Cerebellar cortex (tissue), 1 donor: Measurements from ENCODE around the gene ELP6.

Source experiments
- DNase-seq: peaks from one replicate; pipeline ENCODE4 v3.0.0-alpha.2; 2015; ENCODE audit warnings: low spot score

ELP6 gene, protein sequence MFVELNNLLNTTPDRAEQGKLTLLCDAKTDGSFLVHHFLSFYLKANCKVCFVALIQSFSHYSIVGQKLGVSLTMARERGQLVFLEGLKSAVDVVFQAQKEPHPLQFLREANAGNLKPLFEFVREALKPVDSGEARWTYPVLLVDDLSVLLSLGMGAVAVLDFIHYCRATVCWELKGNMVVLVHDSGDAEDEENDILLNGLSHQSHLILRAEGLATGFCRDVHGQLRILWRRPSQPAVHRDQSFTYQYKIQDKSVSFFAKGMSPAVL

DNA sequence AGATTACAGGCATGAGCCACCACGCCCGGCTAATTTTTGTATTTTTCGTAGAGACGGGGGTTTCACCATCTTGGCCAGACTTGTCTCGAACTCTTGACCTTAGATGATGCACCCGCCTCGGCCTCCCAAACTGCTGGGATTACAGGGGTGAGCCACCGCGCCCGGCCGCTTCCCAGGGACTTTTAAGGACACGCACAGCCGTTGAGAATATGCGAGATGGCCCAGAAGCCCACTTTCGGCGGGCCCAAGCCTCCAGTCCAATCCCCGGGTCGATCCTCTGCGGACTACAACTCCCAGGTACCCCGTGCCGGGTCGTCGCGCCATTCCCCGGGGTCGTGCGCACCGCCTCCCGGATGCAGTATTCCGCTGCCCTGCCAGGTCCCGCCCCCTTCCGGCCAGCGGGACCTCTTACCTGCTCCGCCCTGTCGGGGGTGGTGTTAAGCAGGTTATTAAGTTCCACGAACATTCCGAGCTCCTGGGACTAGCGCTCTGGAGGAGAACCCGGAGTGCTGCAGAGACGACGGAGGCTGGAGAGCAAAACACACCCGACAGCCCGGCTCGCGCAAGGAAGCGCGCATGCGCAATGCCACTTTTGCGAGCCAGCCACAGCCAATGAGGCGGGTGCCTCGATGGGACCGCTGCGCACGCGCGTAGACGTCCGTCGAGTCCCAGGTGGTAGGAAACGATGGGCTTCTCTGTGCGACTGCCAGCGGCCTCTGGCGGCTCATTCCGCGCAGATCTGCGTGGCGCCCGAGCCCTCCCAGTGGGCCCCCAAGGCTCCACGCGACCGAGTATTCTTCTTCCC lies at the start of gene ELP6:
Gene ELP6, minus strand, starts transcription at position 588 of the 805 bp plus-strand sequence. Its CDS starts 122 bp downstream, at position 466.
- peak; percentile 96 for DNase-seq

DNA sequence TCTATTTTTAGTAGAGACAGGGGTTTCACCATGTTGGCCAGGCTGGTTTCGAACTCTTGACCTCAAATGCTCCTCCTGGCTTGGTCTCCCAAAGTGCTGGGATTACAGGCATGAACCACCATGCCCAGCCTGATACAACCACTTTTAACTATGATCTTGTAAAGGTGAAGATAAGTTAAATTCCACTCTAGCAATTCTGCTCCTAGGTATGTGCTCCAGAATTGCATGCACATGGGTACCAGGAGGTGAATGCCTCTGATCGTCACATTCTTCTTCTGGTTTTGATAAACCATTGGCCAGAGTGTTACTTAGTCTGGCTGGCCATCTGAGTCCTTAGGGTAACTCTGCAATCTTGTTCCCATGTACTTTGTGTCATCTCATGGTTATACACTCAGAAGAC lies 42.8 kb upstream of the ELP6 start:
- no peak for DNase-seq

- DNase-seq: no peak
Measured at GRCh38 chr3:47554335-47554734, 40.8 kb upstream of the ELP6 start.

DNA sequence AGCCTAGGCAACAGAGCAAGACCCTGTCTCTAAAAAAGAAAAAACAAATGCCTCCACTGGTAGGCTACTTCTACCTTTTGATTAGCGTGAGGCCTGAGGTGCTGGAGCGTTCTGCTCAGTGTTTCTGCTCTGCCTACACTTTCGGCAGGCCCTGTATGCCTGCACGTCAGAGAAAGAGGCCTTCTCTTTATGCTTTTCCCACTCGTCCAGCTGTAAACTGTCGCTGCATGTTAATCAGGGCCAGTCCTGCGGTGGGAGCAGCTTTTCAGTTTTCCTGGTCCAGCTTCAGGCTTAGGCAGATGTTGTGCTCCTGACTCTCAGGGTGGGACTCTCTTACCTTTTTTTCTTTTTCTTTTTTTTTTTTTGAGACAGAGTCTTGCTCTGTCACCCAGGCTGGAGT lies 39.9 kb upstream of the ELP6 start:
- no peak for DNase-seq

GRCh38 chr3:47542471-47543173 lies 29.1 kb upstream of the ELP6 start:
- peak; percentile 72 for DNase-seq

DNA sequence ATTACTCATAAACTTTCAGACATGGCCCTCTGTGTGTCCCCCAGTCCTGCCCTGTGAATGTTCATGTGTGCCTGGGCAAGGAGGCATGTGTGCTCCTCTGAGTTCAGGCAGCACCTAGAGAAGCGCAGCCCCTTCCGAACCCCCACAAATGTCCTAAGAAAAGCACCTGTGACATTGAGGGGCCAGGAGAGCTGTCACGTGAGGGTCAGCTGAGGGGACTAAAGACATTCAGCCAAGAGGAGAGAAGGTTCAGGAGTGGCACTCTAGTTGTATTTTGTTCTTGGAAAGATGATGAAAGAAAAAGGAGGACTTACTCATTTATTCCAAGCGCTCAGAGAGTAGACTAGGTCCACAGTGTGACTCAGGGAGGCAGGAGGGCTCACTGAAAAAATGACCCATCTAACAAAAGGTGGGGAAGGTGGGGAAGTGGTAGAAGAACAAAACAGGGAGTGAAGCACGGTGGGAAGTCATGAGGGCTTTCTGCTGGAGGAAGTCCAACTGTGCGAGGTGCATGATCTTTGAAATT lies 28.1 kb upstream of the ELP6 start:
- DNase-seq: no peak

DNA sequence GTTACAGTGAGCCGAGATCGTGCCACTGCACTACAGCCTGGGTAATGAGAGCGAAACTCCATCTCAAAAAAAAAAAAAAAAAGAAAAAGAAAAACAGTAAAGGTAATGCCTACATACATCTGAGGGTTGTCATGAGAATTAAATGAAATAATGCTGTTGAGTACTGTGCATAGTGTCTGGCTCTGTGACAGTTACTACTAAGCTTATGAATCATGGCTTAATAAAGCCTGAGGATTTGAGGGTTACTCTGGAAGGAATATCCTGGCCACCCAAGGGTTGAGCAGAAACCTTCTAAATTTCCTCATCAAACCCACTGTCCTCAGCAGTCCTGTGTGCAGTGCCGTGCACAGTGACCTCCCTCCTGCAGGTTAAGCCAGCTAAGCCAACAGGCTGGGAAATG lies 26.8 kb upstream of the ELP6 start:
- DNase-seq: no peak

GRCh38 chr3:47536967-47537366 lies 23.5 kb upstream of the ELP6 start:
- no peak for DNase-seq

- DNase-seq: no peak
Measured at GRCh38 chr3:47536221-47536891, 22.8 kb upstream of the ELP6 start.

GRCh38 chr3:47533996-47534454 lies 20.5 kb upstream of the ELP6 start:
- DNase-seq: no peak

GRCh38 chr3:47533481-47533880 lies 20.0 kb upstream of the ELP6 start:
- no peak for DNase-seq

- no peak for DNase-seq
Measured at GRCh38 chr3:47527952-47528725, 14.6 kb upstream of the ELP6 start.

- DNase-seq: no peak
Measured at GRCh38 chr3:47525617-47526016, 12.1 kb upstream of the ELP6 start.

GRCh38 chr3:47523310-47524073 lies 10.0 kb upstream of the ELP6 start:
- no peak for DNase-seq

DNA sequence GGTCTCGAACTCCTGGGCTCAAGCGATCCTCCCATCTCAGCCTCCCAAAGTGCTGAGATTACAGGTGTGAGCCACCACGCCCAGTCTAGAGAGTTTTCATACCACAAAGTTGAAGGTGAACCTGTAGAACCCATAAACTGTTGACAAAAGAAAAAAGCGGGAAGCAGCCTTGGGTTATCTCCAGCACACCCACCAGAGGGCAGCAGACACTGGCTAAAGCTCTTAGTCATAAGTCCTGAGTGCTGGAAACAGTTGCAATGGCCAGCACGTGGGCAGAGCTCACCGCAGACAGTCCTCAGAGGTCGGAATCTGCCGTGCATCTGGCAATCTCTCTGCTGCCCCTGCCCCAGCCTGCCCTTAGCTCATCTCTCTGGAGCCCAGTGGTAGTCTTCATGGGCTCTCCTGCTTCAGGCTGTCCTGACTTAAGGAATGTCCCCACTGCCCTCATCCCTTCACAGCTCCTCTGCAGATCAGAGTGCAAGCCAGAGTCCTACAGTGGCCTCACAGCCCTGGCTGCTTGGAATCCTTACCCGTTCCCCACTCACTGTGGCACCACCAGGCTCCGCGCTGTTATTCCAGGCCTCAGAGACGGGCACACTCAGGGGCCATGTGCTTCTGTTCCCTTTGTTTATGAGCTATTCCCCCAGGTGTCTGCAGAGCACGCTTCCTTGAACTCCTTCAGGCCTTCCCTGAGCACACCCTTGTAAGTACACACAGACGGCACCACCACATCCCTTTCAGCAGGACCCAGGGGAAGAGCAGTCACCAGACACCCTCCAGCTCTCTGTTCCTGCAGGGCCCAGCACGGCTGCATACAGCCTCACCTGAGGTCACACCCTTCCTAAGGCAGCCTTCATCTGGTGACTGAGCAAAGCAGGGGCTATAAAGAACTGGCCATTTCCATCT lies 8.8 kb upstream of the ELP6 start:
- peak; percentile 95 for DNase-seq

- DNase-seq: no peak
Measured at GRCh38 chr3:47520756-47521155, 7.2 kb upstream of the ELP6 start.

GRCh38 chr3:47517937-47518336 lies 4.4 kb upstream of the ELP6 start:
- DNase-seq: no peak

- DNase-seq: peak; percentile 56
Measured at GRCh38 chr3:47515864-47516319, 2.4 kb upstream of the ELP6 start.

DNA sequence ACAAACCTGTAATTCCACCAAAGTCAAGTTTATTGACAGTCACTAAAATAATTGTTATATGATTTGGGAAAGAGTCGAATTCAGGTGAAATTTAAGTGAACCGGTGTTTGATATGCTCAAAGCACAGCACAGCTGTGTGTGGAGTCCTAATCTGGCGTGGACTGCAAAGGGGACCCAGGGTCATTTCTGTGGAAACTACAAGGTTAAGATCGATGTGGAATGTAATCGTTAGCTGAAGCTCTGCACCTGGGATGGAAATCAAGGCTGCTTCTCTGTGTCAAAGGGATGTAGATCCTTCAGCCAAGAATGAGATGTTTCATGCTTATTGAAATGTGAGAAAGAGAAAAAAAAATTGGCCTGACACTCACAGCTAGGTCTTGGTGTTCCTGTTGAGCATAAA lies 1.6 kb upstream of the ELP6 start:
- DNase-seq: no peak
